Stomach (tissue), 9 donors: Measurements from ENCODE around the gene DUSP7. TPM values are rescaled to one million over a fixed set of nuclear protein-coding genes. Genes with fewer than 3 reads are reported as not detected.

ENCODE experiments used
- DNase-seq, 2 donors: peaks; one replicate each; pipeline versions ENCODE4 v3.0.0 to v3.0.0-alpha.2; 2013 to 2019
- H3K27ac ChIP-seq, 5 donors: fragments of 200-600 bp in 4 of 5; sonication (generic) in 4 of 5; one replicate each; pipeline ENCODE4 v1.5.1; 2013 to 2019; ENCODE audit warnings: mild to moderate bottlenecking in 1 of 5, moderate library complexity in 1 of 5
- H3K27me3 ChIP-seq, 3 donors: fragments of 200-600 bp; sonication (generic); one replicate each; pipeline ENCODE4 v1.5.1; 2017 to 2019; ENCODE audit warnings: mixed run types in 1 of 3
- H3K36me3 ChIP-seq, 4 donors: fragments of 200-600 bp; sonication (generic); 1 replicate in 3 of 4; 2 replicates in 1 of 4; pipeline ENCODE4 v1.5.1; 2016 to 2019
- H3K4me1 ChIP-seq, 4 donors: fragments of 200-600 bp; sonication (generic); one replicate each; pipeline ENCODE4 v1.5.1; 2016 to 2019
- H3K4me3 ChIP-seq, 4 donors: fragments of 200-600 bp; sonication (generic) in 3 of 4; one replicate each; pipeline ENCODE4 v1.5.1; 2016 to 2019; ENCODE audit warnings: mild to moderate bottlenecking in 1 of 4
- H3K9me3 ChIP-seq, 4 donors: fragments of 200-600 bp; sonication (generic); one replicate each; pipeline ENCODE4 v1.5.1; 2016 to 2019
- CTCF ChIP-seq, 7 experiments: fragments of 450-650 bp in 4 of 7; fragments of 200-600 bp in 3 of 7; sonication (generic) in 3 of 7; IDR thresholded peaks; one replicate each; pipeline ENCODE4 v1.5.1; 2016 to 2019; ENCODE audit warnings: antibody characterized with exemption in 7 of 7, control low read depth in 2 of 7, mild to moderate bottlenecking in 1 of 7
- EP300 ChIP-seq: sonication (generic); formaldehyde crosslinking; IDR thresholded peaks from one replicate; pipeline ENCODE4 v1.6.1; 2017; ENCODE audit warnings: antibody characterized with exemption
- POLR2A ChIP-seq, 4 donors: fragments of 450-650 bp; IDR thresholded peaks; one replicate each; pipeline ENCODE4 v1.6.1; 2016; ENCODE audit warnings: antibody characterized with exemption in 4 of 4, control low read depth in 2 of 4, mild to moderate bottlenecking in 1 of 4, moderate library complexity in 1 of 4
- POLR2AphosphoS5 ChIP-seq, 3 donors: sonication (generic); formaldehyde crosslinking; IDR thresholded peaks; one replicate each; pipeline ENCODE4 v1.6.1; 2016; ENCODE audit warnings: antibody characterized with exemption in 3 of 3
- WGBS, 5 donors: extraction: QIAGEN DNeasy Blood & Tissue Kit in 3 of 5; methylation state at CpG; one replicate each; pipeline versions ENCODE4 v1.1.5 to v1.1.7; 2013 to 2018; 5-methylcytosine and 5-hydroxymethylcytosine counted together
- intact Hi-C: fragments of 100-400 bp; cut with DNase I; formaldehyde crosslinking; loops from one replicate; pipeline ENCODE4 v1.15.1; 2023; ENCODE audit warnings: low total_unique reads
- polyA plus RNA-seq, 3 donors: library from polyadenylated mRNA; stranded (reverse); fragments of 200-250 nt; gene quantifications; one replicate each; pipeline ENCODE4 v1.2.3, GENCODE V29; 2013
- total RNA-seq, 5 donors: library from RNA; depleted of rRNA; stranded (reverse); fragments of >200 nt; gene quantifications; one replicate each; pipeline versions ENCODE4 v1.1.0 to v1.2.3, GENCODE V29; 2014 to 2016
- donor health status: healthy with polysubstance abuse.
- donor health status: Bipolar disorder and iron deficiency.
- donor health status: healthy.

Gene DUSP7
- total and polyA plus RNA-seq, 8 donors = 0.58 to 23.7 (median 5.0) TPM

- H3K27me3 ChIP-seq = no peaks in the 10 kb centered on the region
- TF ChIP-seq POLR2A (IDR thresholded peaks at IDR 0.05) (no peak), EP300 (no peak), POLR2AphosphoS5 (IDR thresholded peaks at IDR 0.05) (no peak), CTCF (IDR thresholded peaks at IDR 0.05) (peak in 1 of 7 experiments; percentile 17)
- no peak overlapping the region for H3K4me3 ChIP-seq
- peak overlapping the region in 1 of 5 donors; percentile 36 for H3K27ac ChIP-seq
- WGBS, 5 donors = 52 to 67% (median 58%) methylated on average over 16 of the region's 16 CpGs
- peak in 1 of 2 donors; percentile 87 for DNase-seq
- H3K36me3 ChIP-seq = no peaks in the 10 kb centered on the region
- intact Hi-C loops = loop anchor here (5.0 kb wide), 2 partner anchors 118 to 138 kb away; no protein-coding TSS in a partner anchor
- H3K9me3 ChIP-seq = no peaks in the 10 kb centered on the region
- peaks cover 20 to 24% (median 22%) of the 10 kb centered on the region in 4 donors for H3K4me1 ChIP-seq
These were observed 52.1 kb downstream of the DUSP7 start for GRCh38 chr3:52004163-52004787.

GRCh38 chr3:52002748-52003147 is 53.6 kb downstream of the DUSP7 start:
- Histone ChIP-seq H3K4me1 (peaks cover 20 to 24% (median 22%) of the 10 kb centered on the region in 4 donors), H3K27ac (no peak overlapping the region), H3K4me3 (no peak overlapping the region), H3K27me3 (peaks cover 0 to 7% (median 0%) of the 10 kb centered on the region in 3 donors), H3K9me3 (no peaks in the 10 kb centered on the region), H3K36me3 (no peaks in the 10 kb centered on the region)
- DNase-seq = no peak
- TF ChIP-seq POLR2AphosphoS5 (IDR thresholded peaks at IDR 0.05) = no peak
- no peak for TF ChIP-seq CTCF (IDR thresholded peaks at IDR 0.05)
- TF ChIP-seq POLR2A (IDR thresholded peaks at IDR 0.05) = no peak
- no peak for TF ChIP-seq EP300
- 69 to 78% (median 77%) methylated on average over 6 of the region's 6 CpGs for WGBS, 5 donors
- intact Hi-C loops = loop anchor here (5.0 kb wide), 2 partner anchors 120 to 140 kb away; no protein-coding TSS in a partner anchor

GRCh38 chr3:52001443-52001974 is 54.9 kb downstream of the DUSP7 start:
- 0 to 3% (median 0%) methylated on average over 9 to 18 of the region's 18 CpGs for WGBS, 5 donors
- H3K4me3 ChIP-seq = no peak overlapping the region
- no peaks in the 10 kb centered on the region for H3K36me3 ChIP-seq
- intact Hi-C loops = loop anchor here (5.0 kb wide), 2 partner anchors 121 to 141 kb away; no protein-coding TSS in a partner anchor
- DNase-seq = peak; percentile 80 to 93
- peaks cover 20 to 25% (median 23%) of the 10 kb centered on the region in 4 donors for H3K4me1 ChIP-seq
- no peak overlapping the region for H3K27ac ChIP-seq
- H3K27me3 ChIP-seq = peaks cover 0 to 7% (median 0%) of the 10 kb centered on the region in 3 donors
- TF ChIP-seq EP300 (no peak), POLR2A (IDR thresholded peaks at IDR 0.05) (no peak), CTCF (IDR thresholded peaks at IDR 0.05) (peak in 5 of 7 experiments; percentile 67 to 95 (median 90)), POLR2AphosphoS5 (IDR thresholded peaks at IDR 0.05) (peak in 1 of 3 donors; percentile 19)
- H3K9me3 ChIP-seq = no peaks in the 10 kb centered on the region

- TF ChIP-seq POLR2AphosphoS5 (IDR thresholded peaks at IDR 0.05) (no peak), CTCF (IDR thresholded peaks at IDR 0.05) (no peak), EP300 (no peak), POLR2A (IDR thresholded peaks at IDR 0.05) (no peak)
- Histone ChIP-seq H3K27me3 (peaks cover 0 to 7% (median 0%) of the 10 kb centered on the region in 3 donors), H3K4me1 (peaks cover 10 to 20% (median 15%) of the 10 kb centered on the region in 4 donors), H3K36me3 (peaks cover under 1 to 3% (median 1%) of the 10 kb centered on the region in 4 donors), H3K27ac (no peak overlapping the region), H3K9me3 (no peaks in the 10 kb centered on the region), H3K4me3 (no peak overlapping the region)
- intact Hi-C loops = loop anchor here (5.0 kb wide), 2 partner anchors 122 to 142 kb away; no protein-coding TSS in a partner anchor
- 61 to 96% (median 91%) methylated on average over 1 to 2 of the region's 2 CpGs for WGBS, 5 donors
- DNase-seq = no peak
These were observed 56.5 kb downstream of the DUSP7 start for GRCh38 chr3:51999846-52000245.

Other genes starting within 250 kb of the DUSP7 start
- gene IQCF2, start 195.0 kb downstream of the DUSP7 start, total RNA-seq = not detected
- gene IQCF2, start 195.0 kb downstream of the DUSP7 start, polyA plus RNA-seq = not detected
- not detected for gene IQCF5, start 181.0 kb downstream of the DUSP7 start, total RNA-seq
- not detected for gene IQCF5, start 181.0 kb downstream of the DUSP7 start, polyA plus RNA-seq
- not detected for gene IQCF1, start 153.2 kb downstream of the DUSP7 start, total RNA-seq
- not detected for gene IQCF1, start 153.2 kb downstream of the DUSP7 start, polyA plus RNA-seq
- 10 to 100 TPM in 4 of 5 donors, 1 to 10 TPM in 1; 3.2 to 13.5 (median 11.7) TPM for gene RRP9, start 114.7 kb downstream of the DUSP7 start, total RNA-seq
- gene RRP9, start 114.7 kb downstream of the DUSP7 start, polyA plus RNA-seq = 10 to 100 TPM; 15.0 to 21.0 (median 18.4) TPM
- gene PARP3, start 114.2 kb downstream of the DUSP7 start, total RNA-seq = 10 to 100 TPM; 14.3 to 39.7 (median 25.0) TPM
- gene PARP3, start 114.2 kb downstream of the DUSP7 start, polyA plus RNA-seq = 10 to 100 TPM; 10.6 to 14.0 (median 10.7) TPM
- not detected for gene GPR62, start 101.2 kb downstream of the DUSP7 start, total RNA-seq
- gene GPR62, start 101.2 kb downstream of the DUSP7 start, polyA plus RNA-seq = under 1 TPM in 1 of 3 donors, not detected in 2; 0.25 TPM
- 100 to 1,000 TPM in 1 of 5 donors, 10 to 100 TPM in 4; 12.5 to 122 (median 25.1) TPM for gene PCBP4, start 89.1 kb downstream of the DUSP7 start, total RNA-seq
- gene PCBP4, start 89.1 kb downstream of the DUSP7 start, polyA plus RNA-seq = 10 to 100 TPM; 26.5 to 54.9 (median 33.5) TPM
- 10 to 100 TPM in 4 of 5 donors, 1 to 10 TPM in 1; 2.9 to 67.4 (median 28.4) TPM for gene ABHD14B, start 82.5 kb downstream of the DUSP7 start, total RNA-seq
- 10 to 100 TPM; 48.1 to 82.9 (median 57.3) TPM for gene ABHD14B, start 82.5 kb downstream of the DUSP7 start, polyA plus RNA-seq
- 10 to 100 TPM in 2 of 5 donors, 1 to 10 TPM in 1, not detected in 2; 7.0 to 17.0 (median 14.5) TPM for gene ABHD14A, start 81.5 kb downstream of the DUSP7 start, total RNA-seq
- gene ABHD14A, start 81.5 kb downstream of the DUSP7 start, polyA plus RNA-seq = 10 to 100 TPM; 12.2 to 20.8 (median 16.3) TPM
- gene ACY1, start 73.0 kb downstream of the DUSP7 start, total RNA-seq = 10 to 100 TPM in 3 of 5 donors, 1 to 10 TPM in 1, not detected in 1; 8.0 to 42.6 (median 31.5) TPM
- gene ACY1, start 73.0 kb downstream of the DUSP7 start, polyA plus RNA-seq = 10 to 100 TPM; 32.9 to 60.6 (median 41.9) TPM
- 1,000 to 10,000 TPM in 1 of 5 donors, 100 to 1,000 TPM in 4; 144 to 1,657 (median 865) TPM for gene RPL29, start 60.7 kb downstream of the DUSP7 start, total RNA-seq
- gene RPL29, start 60.7 kb downstream of the DUSP7 start, polyA plus RNA-seq = 1,000 to 10,000 TPM; 2,501 to 3,071 (median 2,933) TPM
- 10 to 100 TPM in 1 of 5 donors, 1 to 10 TPM in 3, not detected in 1; 1.8 to 23.2 (median 3.5) TPM for gene POC1A, start 97.9 kb upstream of the DUSP7 start, total RNA-seq
- gene POC1A, start 97.9 kb upstream of the DUSP7 start, polyA plus RNA-seq = 1 to 10 TPM; 3.0 to 4.4 (median 3.5) TPM
- gene ALAS1, start 141.6 kb upstream of the DUSP7 start, total RNA-seq = 10 to 100 TPM; 19.6 to 75.3 (median 33.4) TPM
- gene ALAS1, start 141.6 kb upstream of the DUSP7 start, polyA plus RNA-seq = 10 to 100 TPM; 35.6 to 59.1 (median 42.7) TPM
- not detected for gene TLR9, start 169.1 kb upstream of the DUSP7 start, total RNA-seq
- gene TLR9, start 169.1 kb upstream of the DUSP7 start, polyA plus RNA-seq = under 1 TPM in 1 of 3 donors, not detected in 2; 0.18 TPM
- gene TWF2, start 182.6 kb upstream of the DUSP7 start, total RNA-seq = 100 to 1,000 TPM in 1 of 5 donors, 10 to 100 TPM in 4; 18.7 to 237 (median 39.1) TPM
- gene TWF2, start 182.6 kb upstream of the DUSP7 start, polyA plus RNA-seq = 10 to 100 TPM; 37.5 to 58.7 (median 40.8) TPM
- gene PPM1M, start 189.2 kb upstream of the DUSP7 start, total RNA-seq = 10 to 100 TPM in 3 of 5 donors, 1 to 10 TPM in 2; 7.9 to 44.9 (median 11.0) TPM
- 10 to 100 TPM; 16.4 to 25.7 (median 19.8) TPM for gene PPM1M, start 189.2 kb upstream of the DUSP7 start, polyA plus RNA-seq
- gene WDR82, start 222.1 kb upstream of the DUSP7 start, total RNA-seq = 10 to 100 TPM in 4 of 5 donors, 1 to 10 TPM in 1; 8.2 to 64.8 (median 30.4) TPM
- gene WDR82, start 222.1 kb upstream of the DUSP7 start, polyA plus RNA-seq = 10 to 100 TPM; 20.6 to 28.7 (median 28.0) TPM
- 10 to 100 TPM; 16.7 to 55.0 (median 19.2) TPM for gene GLYCTK, start 231.3 kb upstream of the DUSP7 start, total RNA-seq
- 10 to 100 TPM in 2 of 3 donors, 1 to 10 TPM in 1; 9.1 to 26.9 (median 14.6) TPM for gene GLYCTK, start 231.3 kb upstream of the DUSP7 start, polyA plus RNA-seq